CMK (cell line): ENCODE data around the gene CYP19A1.

Source experiments
- DNase-seq: peaks from one replicate; pipeline ENCODE4 v3.0.0-alpha.2; 2010; ENCODE audit warnings: low read depth

Gene CYP19A1

DNA sequence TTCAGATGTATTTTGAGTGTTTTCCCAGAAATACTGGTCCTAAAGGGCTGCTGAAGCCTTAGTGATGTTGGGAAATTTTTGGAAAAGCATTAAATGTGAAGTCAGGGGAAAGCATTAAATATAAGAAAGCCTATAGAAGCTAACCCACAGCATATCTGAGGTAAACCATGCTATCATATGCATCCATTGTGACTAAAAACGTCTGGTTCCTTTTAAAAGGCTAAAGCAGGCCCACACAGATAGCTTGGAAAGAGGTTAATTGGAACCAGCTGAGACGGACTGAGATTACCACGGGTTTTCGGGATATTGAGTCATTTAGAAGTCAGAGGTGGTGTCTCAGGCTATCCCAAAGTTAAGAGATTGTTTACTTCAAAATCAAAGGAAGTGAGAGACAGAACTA lies 78.2 kb downstream of the CYP19A1 start:
- no peak for DNase-seq

DNA sequence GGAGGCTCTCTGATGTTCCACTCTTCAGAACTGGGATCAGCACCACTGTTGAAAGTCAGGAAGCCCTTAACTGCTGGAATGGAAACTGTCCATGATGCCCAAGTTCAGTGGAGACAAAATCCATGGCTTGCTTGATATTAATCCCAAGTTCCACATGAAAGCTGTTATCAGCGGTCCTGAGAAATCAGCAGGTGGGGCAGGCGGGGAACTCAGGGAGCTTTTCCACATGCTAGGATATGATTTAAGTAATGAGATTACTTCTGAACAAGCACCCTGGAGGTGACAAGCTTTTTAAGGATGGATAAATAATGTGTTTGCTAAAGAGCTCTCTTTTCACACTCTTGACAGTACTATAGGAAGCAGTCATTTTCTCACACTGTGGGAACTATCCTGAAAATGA lies 82.9 kb downstream of the CYP19A1 start:
- no peak for DNase-seq

DNA sequence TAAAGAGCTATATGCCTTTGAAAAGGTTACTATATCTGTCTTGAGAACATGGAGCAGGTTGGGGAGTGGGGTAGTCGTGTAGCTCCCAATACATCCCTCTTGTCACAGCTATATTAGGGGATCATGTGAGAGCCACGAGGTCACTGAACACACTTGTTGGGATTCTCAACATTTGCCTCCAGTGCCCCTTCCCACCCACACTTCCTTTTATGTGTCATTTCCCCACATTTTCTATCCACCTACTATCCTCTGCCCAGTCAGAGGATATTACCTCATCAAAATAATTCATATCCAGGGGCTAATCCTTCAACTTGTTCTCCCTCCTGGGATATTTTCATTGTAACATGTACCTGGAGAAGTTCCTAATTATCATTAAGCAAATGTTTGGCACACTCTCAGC lies 85.0 kb downstream of the CYP19A1 start:
- DNase-seq: no peak

DNA sequence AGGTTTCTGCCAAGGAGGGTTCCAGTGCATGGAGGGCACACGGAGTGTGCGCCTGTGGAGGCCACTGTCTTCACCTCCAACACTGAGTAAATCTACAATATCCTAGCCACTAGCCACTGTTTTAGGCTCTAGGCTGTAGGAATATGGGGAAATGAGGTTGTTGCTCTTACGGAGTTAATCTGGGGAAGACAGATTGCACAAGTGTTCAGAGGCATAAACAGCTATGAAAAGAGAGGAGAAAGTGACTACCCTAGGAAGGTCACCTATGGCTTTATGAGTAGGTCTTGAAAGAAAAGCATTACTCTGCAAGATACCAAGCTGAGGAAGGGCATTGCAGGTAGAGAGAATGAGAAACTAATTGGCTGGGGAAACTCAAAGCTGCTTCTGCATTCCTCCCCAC lies 85.7 kb downstream of the CYP19A1 start:
- no peak for DNase-seq

DNA sequence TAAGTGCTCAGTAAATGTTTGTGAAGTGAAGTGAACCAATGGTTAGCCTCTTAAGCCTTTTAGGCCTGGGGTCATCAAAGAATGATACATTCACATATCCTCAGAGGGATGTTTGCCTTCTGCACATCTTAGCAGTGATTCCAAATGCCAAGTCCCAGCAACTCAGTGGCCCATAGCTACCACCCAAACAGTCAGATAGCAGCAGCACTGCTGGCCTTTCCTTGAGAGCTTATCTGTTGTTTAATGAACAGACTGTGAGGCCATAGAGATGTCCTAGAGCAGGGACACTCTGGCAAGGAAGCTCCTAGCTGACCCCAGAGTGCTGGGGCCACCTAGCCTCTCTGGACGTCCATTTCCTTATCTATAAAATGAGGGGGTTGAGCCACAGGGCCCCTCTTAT lies 86.8 kb downstream of the CYP19A1 start:
- no peak for DNase-seq

DNA sequence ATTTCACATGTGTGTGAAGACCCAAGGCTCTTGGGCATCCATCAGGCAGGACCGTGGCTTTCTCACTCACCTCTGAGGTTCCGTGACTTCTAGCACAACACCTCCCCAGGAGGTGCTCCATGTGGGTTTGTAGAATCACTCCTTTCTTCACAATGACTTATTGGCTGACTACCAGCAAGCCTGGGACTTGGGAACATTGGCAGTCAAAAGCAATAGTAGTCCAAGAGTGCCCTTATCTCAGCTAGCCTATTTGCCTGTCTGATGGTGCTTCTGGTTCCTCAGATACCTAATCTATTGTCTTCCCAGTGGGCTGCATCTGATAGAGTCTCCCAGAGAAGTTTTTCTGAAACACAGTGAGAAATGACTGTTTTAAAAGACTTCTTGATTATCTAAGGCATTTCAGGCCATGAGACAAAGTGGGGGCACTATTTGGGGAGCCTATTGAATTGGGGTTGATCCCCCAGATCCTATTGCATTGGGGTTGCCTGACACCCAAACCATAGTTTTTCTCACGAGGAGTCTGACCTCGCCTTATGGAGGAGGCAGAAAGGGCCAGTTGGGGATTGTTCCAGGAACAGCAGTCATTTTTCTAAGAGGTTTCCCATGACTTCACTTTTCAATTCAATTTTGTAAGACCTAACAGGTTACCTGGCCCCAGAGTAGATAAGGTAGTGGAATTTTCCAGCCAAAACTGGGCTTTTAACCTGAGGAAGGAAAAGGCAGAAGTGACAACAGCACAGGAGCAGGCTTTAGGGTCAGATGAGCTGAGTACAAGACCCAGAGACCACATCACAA lies 88.0 kb downstream of the CYP19A1 start:
- DNase-seq: no peak

DNA sequence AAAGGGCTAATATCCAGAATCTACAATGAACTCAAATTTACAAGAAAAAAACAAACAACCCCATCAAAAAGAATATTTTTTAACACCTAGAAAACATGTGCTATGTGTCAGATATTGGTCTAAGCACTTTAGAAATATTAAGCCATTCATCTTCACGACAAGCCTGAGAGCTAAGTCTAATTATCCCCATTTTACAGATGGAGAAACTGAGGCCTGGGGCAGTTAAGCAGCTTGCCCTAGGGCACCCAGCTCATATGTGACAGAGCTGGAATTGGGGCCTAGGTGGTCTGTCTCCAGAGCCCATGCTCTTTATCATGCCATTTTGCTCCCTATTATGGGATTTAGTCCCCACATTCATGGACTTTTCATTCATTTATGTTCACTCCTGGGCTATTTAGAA lies 92.8 kb downstream of the CYP19A1 start:
- no peak for DNase-seq

DNA sequence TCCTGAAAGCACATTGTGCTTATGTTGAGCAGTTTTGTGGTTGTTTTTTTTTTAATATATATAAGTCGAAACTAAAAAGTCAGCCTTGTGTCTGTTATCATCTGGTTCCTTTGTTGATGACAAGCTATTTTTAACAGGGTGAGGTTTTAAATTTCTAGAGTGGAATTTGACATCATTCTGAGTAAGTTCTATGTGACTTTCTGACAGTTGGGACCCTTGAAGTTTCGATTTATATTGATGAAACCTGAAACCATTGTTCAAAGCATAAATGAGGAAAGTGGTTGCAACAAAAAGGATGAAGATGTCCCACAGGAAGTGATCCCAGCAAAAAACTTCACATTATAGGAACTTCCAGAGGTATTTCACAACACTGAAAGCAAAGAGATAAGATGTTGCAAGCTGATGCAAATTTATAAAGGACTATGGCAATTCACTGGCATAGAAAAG lies 94.0 kb downstream of the CYP19A1 start:
- no peak for DNase-seq

DNA sequence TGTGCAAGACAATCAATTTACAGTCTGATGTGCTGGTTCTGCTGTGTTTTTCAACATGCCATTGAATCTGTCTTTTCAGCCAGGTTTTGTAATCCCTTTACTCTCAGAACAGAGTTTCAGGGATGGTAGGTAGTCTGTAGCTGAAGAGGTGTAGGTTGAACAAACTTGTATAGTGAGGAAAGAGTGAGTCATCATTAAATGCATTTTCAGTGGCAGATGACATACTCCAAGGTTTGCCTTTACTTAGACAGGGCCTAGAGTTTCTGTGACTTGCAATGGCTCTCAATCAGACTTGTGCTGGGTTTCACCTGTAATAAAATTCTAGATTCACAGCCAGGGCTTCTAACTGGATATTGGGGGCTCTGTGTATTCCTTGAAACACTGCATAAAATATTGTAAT lies 94.6 kb downstream of the CYP19A1 start:
- DNase-seq: no peak

DNA sequence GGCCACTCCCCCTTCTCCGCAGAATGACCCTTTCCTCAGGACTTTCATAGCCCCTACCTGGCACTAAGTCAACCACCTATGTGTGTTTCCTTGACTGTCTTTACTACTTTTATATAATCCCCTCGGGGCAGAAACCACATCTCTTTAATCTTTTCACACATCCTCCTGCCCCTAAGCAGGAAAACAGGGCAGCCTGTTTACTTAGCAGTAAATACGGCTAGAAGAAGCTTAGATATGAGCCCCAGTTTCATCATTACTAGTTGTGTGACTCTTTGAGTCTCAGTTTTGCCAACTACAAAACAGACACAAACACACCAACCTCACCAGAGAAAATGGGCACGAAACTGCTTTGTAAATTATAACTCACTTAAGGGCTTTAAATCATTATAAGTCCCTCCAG lies 98.3 kb downstream of the CYP19A1 start:
- DNase-seq: no peak

DNA sequence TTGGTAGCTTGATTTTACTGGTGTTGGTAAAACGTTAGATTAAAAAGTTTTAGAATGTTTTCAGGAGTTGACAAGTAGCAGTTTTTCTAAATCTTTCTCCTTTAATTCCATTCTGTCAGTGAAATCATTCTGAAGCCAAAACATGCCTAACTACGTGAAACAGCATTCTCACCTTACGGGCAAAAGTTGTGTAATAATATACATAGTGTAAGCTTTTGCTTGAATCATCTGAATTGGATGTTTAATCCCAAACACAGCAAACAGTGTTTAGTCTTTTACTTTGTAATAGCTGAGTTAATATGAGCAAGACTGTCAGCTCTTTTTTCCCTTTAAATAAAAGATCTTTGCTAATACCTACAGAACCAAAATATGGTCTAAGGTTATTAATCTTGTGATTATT lies 100.6 kb downstream of the CYP19A1 start:
- DNase-seq: no peak

DNA sequence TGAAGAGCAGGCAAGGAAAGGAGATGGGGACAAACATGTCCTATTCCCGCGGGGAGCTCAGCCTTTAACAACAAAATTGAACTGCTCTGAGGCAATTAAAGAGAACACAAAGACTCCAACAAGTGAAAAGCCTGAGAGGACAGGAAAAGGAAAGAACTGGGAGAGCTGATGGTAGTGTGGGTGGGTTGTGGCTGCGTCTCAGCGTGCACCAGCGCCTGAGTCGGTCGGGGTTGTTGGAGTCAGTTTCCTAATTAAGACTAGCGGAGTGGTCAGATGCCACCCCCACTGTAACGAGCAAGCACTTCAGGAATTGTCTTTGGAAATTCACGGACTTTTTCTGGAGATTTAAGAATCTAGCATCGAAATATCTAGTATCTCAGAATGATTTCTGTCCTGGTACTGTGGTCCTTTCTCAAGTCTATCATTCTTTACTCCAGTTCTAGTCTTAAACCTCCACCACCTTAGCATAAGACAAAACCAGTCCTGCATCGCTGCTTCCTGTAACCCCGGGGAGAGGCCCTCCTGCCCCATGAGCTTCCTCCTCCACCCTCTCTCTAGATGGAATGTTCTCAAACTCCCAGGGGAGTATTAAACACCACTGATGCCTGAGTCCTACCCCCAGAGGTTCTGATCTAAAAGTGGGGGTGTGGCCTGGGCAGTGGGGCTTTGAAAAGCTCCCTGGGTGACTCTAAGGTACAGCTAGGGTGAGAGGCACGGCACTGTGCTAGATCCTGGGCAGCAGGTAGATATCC lies 104.0 kb downstream of the CYP19A1 start:
- DNase-seq: no peak

DNA sequence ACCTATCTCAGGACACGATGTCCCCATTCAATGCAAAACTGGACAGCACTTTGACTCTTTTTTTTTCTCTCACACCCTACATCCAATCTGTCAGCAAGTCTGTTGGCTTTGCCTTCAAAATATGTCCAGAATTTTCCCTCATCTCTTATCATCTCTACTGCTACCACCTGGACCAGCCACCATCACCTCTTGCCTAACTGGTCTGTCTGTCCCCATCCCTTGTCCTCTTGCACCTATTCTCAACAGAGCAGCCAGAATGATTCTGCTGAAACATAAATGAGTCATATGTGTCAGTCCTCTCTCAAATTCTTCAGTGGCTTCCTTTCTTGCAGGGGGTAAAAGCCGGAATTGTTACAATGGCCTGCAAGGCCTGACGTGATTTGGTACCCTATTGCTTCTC lies 105.8 kb downstream of the CYP19A1 start:
- DNase-seq: no peak

DNA sequence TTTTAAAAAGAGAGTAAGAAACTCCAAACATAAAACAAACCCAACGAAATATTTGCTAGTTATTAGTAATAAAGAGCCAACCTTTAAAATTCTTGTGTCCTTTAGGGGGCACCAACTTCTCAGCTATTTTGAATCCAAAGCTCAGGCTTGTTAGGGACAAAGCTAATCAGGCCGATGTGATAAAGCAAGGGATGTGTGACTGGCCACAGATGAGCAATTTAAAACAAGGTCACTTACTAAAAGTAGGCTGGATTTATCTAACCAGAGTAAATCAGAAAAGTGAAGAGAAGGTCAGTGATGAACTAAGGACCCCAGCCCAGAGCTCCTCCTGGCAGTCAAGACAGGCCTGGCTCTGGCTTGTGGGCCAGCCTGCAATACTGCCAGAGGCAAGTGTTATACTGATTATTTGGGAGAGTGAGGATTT lies 108.5 kb downstream of the CYP19A1 start:
- DNase-seq: no peak

DNA sequence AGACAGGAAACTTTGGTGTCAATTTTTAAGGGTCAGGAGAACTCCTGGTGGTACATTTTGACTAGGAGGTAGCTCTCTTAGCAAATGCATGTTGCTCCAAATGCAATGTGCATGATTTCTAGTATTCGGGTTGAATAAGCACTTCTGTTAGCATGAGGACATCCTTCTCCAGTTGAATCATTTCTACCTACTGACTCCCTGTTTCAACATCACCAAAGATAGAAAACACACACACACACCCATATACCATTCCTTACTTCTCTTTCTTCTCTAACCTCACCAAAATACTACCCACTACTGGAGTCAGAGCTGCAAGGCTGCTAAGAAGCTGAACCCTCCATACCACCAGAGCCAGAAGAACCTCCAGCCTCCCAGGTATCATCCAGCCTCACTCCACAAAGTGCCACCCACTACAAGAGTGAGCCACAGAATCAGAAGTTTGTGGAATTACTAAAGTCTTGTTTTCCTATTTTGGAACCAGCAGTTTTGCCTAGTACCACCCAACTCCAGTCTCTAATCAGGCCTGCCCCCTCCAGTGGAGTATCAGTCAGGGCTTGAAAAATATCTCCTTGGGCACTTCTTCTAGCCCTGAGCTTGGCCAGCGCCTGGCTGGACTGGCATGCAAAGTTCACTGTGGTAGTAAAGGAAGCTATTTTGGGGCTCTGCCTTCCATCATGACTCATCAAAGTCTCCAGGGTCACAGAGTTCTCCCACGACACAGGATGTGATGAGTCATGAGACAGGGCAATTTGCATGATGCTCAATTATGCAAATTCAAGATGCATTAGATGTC lies 110.3 kb downstream of the CYP19A1 start:
- peak; percentile 29 for DNase-seq

DNA sequence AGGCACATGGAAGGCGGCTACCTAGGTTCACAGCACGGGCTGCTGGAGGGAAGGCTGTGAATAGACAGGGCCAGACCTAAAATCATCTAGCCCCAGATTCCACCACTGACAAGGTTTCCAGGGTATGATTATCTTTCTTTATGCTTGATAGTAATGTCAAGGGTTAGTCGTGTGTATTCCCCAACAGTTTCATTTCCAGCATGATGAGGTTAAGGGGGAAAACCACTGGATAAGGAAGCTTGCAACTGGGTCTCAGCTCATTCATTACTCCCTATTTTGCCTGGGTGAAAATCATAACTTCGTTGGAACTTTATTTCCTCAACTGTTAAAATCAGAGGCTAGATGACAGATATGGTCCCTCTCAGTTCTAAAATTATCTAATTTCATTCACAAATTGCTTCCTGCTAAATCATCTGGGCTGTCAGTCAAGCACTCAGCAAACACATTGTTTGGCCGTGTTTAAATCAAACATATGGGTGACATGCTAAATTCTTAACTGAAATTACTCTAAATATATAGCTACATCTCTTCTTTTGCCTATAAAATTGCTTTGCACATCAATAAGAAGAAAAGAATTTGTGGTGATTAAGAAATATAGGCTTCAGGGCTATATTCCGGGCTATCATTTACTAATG lies 111.7 kb downstream of the CYP19A1 start:
- no peak for DNase-seq

DNA sequence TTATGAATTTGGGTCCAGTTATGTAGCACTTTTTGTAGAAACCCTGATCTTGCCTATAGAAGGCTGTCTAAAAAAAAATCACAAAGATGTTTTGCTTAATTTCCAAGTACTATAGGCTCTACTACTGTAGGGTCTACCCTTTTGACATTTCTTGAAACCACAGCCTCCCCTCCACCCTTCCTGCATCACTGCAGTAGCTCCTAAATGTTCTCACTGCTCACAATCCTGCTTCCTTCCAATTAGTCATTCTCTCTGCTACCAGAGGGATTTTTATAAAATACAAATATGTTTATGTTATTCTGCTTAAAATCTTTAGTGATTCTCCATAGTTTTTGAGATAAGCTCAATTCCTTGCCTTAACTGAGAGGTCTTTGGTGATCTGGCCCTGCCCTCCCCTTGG lies 114.0 kb downstream of the CYP19A1 start:
- DNase-seq: no peak

DNA sequence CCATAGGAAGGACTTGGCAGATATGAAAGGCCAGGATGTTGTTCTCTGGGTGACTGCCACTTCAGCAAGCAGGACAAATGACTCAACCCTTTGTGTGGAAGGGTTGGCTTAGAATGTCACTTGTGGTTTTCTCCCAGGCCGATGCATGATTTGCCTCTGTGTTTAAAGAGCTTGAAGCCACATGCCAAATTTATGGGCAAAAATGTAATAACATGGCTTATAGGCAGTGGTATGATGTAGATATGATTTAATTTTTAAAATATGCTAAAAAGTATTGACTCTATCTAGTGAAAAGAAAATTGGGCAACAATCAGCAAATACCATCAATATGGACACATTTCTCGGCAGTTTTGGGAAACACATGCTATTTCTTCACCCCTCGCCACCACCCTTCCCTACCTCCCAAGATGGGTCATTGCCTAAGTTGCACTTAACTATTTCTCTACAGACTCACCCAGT lies 114.6 kb downstream of the CYP19A1 start:
- no peak for DNase-seq

DNA sequence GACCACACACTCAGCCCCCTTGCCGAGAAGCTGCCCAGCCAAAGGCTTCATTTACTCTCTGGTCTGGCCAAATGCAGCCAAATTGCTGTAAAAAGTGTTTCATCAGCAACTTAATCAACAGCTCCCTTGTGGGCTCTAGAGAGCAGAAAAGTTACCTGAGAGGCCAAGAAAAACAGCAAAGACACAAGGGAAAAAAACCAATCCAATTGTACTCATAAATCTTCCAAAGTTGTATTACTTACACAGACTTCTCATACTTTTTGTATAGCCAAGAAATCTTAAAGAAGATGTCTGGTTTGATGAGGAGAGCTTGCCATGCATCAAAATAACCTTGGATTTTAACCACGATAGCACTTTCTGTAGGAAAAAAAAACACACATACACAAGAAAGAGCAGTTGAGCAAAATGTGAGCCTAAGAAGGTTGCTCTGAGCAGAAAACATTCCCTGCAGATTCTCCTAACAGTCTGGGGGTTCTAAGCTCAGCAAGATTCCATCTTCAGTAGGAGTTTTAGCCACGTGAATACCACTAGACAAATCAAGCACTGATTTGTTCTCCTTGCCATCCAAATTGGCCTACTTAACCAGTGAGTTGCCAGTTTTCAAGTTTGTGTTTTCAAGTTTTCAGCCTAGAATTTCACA lies 120.0 kb downstream of the CYP19A1 start:
- DNase-seq: no peak

DNA sequence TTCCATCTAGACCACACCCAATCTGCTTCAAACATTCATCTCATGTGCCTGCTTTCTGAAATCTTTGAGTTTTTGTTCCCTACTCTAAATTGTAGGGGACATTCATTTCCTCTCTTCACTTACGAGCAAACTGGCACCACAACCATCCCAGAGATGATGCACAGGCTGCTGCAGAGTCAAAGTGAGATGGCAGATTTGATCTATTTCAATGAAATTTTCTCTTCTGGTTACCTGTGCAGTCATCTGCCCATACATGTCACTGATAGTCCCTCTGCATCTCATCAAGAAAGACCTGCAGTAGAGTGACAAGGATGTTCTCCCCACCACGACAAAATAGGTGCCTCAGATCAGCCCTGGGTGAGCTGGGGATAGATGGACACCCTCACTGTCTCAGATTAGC lies 125.5 kb downstream of the CYP19A1 start:
- DNase-seq: no peak

DNA sequence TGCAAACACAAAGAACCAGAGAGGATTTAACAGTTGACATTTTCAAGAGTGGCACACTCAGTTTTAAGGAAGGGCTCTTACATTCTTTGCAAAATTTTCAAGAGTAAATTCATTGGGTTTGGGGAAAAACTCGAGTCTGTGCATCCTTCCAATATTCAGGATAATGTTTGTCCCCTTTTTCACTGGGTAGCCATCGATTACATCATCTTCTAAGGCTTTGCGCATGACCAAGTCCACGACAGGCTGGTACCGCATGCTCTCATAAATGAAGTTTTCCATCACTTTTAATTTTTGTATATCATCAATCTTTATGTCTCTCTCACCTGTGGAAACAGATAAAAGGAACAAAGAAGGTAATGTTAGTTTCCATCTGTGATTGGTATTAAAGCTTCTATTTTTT lies 126.2 kb downstream of the CYP19A1 start:
- no peak for DNase-seq
